HEK293 (cell line): ENCODE results near the gene MIF4GD.

Source experiments
- CTCF ChIA-PET: fragments of 350-600 bp; formaldehyde crosslinking; extraction: SDS; loops from one replicate; lab custom pipeline; 2021; ENCODE audit warnings: antibody characterized with exemption; lab: Yijun Ruan, JAX
- POLR2A ChIA-PET: fragments of 300-600 bp; formaldehyde crosslinking; extraction: SDS; loops from one replicate; lab custom pipeline; 2020; ENCODE audit warnings: antibody characterized with exemption, inconsistent platforms; lab: Yijun Ruan, JAX
- H3K27ac ChIP-seq: fragments of 200-500 bp; sonication (Bioruptor generic); 2 replicates; pipeline ENCODE4 v1.5.1; 2014; ENCODE audit warnings: low read depth, low read length, control low read depth, inconsistent platforms; ENCODE audit errors: extremely low read depth
- H3K36me3 ChIP-seq, 2 experiments: fragments of 200-500 bp in 1 of 2; sonication (Bioruptor generic) in 1 of 2; 1 replicate in 1 of 2; 2 replicates in 1 of 2; pipeline ENCODE4 v1.5.1; 2014 to 2017; ENCODE audit warnings: inconsistent platforms in 2 of 2, low read length in 2 of 2; ENCODE audit not compliant: control insufficient read depth in 2 of 2, insufficient read depth in 1 of 2
- H3K4me1 ChIP-seq: fragments of 200-500 bp; sonication (Bioruptor generic); 2 replicates; pipeline ENCODE4 v1.5.1; 2014; ENCODE audit warnings: mild to moderate bottlenecking, low read length, inconsistent platforms; ENCODE audit not compliant: control insufficient read depth, insufficient read depth
- H3K4me3 ChIP-seq: 2 replicates; pipeline ENCODE4 v1.5.1; 2011; ENCODE audit warnings: low read depth, mild to moderate bottlenecking, control low read depth, low read length, moderate library complexity
- H3K9me3 ChIP-seq: fragments of 200-500 bp; sonication (Bioruptor generic); 2 replicates; pipeline ENCODE4 v1.5.1; 2014; ENCODE audit warnings: low read depth, low read length, inconsistent platforms; ENCODE audit not compliant: control insufficient read depth, insufficient read depth
- EGR2 ChIP-seq: fragments of 450-650 bp; formaldehyde crosslinking; IDR thresholded peaks from 2 replicates; pipeline ENCODE4 v1.5.1; 2016; ENCODE audit warnings: low read depth, missing biosample characterization, missing genetic modification characterization
- GLIS2 ChIP-seq: fragments of 450-650 bp; formaldehyde crosslinking; IDR thresholded peaks from 2 replicates; pipeline ENCODE4 v1.5.1; 2016; ENCODE audit warnings: missing biosample characterization, missing genetic modification characterization
- KLF10 ChIP-seq: fragments of 450-650 bp; IDR thresholded peaks from 2 replicates; pipeline ENCODE4 v1.5.1; 2018; ENCODE audit warnings: missing biosample characterization, mild to moderate bottlenecking, missing genetic modification characterization
- MEIS1 ChIP-seq: sonication (generic); formaldehyde crosslinking; IDR thresholded peaks from 2 replicates; pipeline ENCODE4 v1.8.1; 2022; ENCODE audit warnings: missing genetic modification reagents, mild to moderate bottlenecking, borderline replicate concordance
- RBAK ChIP-seq: fragments of 450-650 bp; formaldehyde crosslinking; IDR thresholded peaks from 2 replicates; pipeline ENCODE4 v1.5.1; 2016; ENCODE audit warnings: missing biosample characterization, missing genetic modification characterization
- SP2 ChIP-seq: fragments of 450-650 bp; formaldehyde crosslinking; IDR thresholded peaks from 2 replicates; pipeline ENCODE4 v1.5.1; 2016; ENCODE audit warnings: missing biosample characterization, missing genetic modification characterization
- SP3 ChIP-seq: fragments of 450-650 bp; formaldehyde crosslinking; IDR thresholded peaks from 2 replicates; pipeline ENCODE4 v1.5.1; 2016; ENCODE audit warnings: missing biosample characterization, missing genetic modification characterization
- WT1 ChIP-seq: fragments of 450-650 bp; formaldehyde crosslinking; IDR thresholded peaks from 2 replicates; pipeline ENCODE4 v1.5.1; 2016; ENCODE audit warnings: missing biosample characterization, missing genetic modification characterization
- ZBTB21 ChIP-seq: fragments of 450-650 bp; formaldehyde crosslinking; IDR thresholded peaks from 2 replicates; pipeline ENCODE4 v1.5.1; 2017; ENCODE audit warnings: missing biosample characterization, missing genetic modification characterization
- ZFHX2 ChIP-seq: fragments of 450-650 bp; formaldehyde crosslinking; conservative IDR thresholded peaks from 2 replicates; pipeline ENCODE4 v1.5.1; 2016; ENCODE audit warnings: missing biosample characterization, missing genetic modification characterization
- ZNF335 ChIP-seq: fragments of 450-650 bp; formaldehyde crosslinking; conservative IDR thresholded peaks from 2 replicates; pipeline ENCODE4 v1.5.1; 2016; ENCODE audit warnings: missing biosample characterization, missing genetic modification characterization
- ZNF623 ChIP-seq: fragments of 450-650 bp; formaldehyde crosslinking; IDR thresholded peaks from 2 replicates; pipeline ENCODE4 v1.5.1; 2016; ENCODE audit warnings: missing biosample characterization, missing genetic modification characterization
- ZNF664 ChIP-seq: fragments of 450-650 bp; formaldehyde crosslinking; IDR thresholded peaks from 2 replicates; pipeline ENCODE4 v1.5.1; 2016; ENCODE audit warnings: missing biosample characterization, missing genetic modification characterization
- ZNF776 ChIP-seq: fragments of 450-650 bp; formaldehyde crosslinking; IDR thresholded peaks from 2 replicates; pipeline ENCODE4 v1.5.0; 2017; ENCODE audit warnings: missing biosample characterization, missing genetic modification characterization, borderline replicate concordance
- ZNF837 ChIP-seq: fragments of 450-650 bp; formaldehyde crosslinking; IDR thresholded peaks from 2 replicates; pipeline ENCODE4 v1.5.1; 2016; ENCODE audit warnings: missing biosample characterization, missing genetic modification characterization
- TF ChIP-seq, protein P1 (sequence below): fragments of 450-650 bp; formaldehyde crosslinking; optimal IDR thresholded peaks from 2 replicates; pipeline ENCODE3; 2016; ENCODE audit warnings: missing biosample characterization, mild to moderate bottlenecking, missing genetic modification characterization
- TF ChIP-seq, protein P2 (sequence below): fragments of 450-650 bp; formaldehyde crosslinking; IDR thresholded peaks from 2 replicates; pipeline ENCODE4 v1.5.1; 2016; ENCODE audit warnings: missing biosample characterization, missing genetic modification characterization
- TF ChIP-seq, protein P3 (sequence below): fragments of 450-650 bp; formaldehyde crosslinking; IDR thresholded peaks from 2 replicates; pipeline ENCODE4 v1.5.1; 2016; ENCODE audit warnings: missing biosample characterization, missing genetic modification characterization, low read depth
- TF ChIP-seq, protein P4 (sequence below): fragments of 450-650 bp; formaldehyde crosslinking; IDR thresholded peaks from 2 replicates; pipeline ENCODE4 v1.5.1; 2016; ENCODE audit warnings: missing biosample characterization, missing genetic modification characterization
- TF ChIP-seq, protein P5 (sequence below): fragments of 450-650 bp; formaldehyde crosslinking; IDR thresholded peaks from 2 replicates; pipeline ENCODE4 v1.5.1; 2016; ENCODE audit warnings: missing biosample characterization, missing genetic modification characterization, borderline replicate concordance
- TF ChIP-seq, protein P6 (sequence below): fragments of 450-650 bp; formaldehyde crosslinking; IDR thresholded peaks from 2 replicates; pipeline ENCODE4 v1.5.1; 2016; ENCODE audit warnings: missing biosample characterization, missing genetic modification characterization

The MIF4GD gene

DNA sequence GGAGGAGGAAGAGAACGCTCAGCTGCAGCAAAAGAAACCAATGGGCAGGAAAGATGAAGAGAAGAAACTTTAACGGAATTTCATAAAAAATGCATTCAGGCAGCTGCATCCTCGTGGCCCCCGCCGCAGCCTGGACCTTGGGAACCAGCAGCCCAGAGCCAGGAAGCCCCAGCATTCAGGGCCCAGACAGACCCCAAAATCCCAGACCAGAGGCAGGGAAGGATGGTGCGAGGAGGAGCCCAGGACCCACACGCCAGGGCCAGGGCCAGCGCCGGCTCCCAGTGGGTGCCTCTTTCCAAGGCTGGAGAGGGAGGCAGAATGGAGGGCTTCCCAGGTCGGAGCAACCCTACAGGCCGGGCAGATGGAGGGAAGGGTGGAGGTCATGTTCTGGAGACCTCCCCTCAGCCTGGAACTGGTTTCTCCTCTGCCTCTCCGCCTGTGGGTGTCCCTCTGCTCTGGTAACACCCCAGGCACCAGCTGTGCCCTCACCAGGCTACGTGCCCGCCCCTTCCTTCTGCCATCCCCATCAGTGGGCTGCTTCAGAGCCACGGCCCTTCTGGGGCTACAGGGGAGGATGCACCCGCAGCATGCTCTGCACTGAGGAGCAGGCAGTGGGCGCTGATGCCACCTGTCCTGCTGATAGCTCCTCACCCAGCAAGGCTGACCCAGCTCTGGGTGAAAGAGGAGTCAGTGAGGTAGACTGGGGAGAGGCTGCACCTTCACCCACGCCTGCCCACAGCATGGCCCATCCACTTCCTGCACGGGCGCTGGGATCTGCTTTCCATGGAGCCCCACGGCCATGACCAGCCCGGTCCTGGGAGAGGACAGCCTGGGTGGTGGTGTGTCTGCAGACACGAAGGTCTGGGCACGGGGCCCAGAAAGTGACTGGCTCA lies 1.2 kb upstream of the MIF4GD start:
- peak overlapping the region; percentile 78 for H3K4me3 ChIP-seq
- peaks cover 5 to 39% of the 10 kb centered on the region in 2 experiments; a peak in 2 of 3 replicates for H3K36me3 ChIP-seq
- peak overlapping the region; percentile 94; the same call in 1 of the 2 replicates for H3K27ac ChIP-seq
- POLR2A ChIA-PET = interaction anchor here (0.6 to 6.6 kb wide), 9 partner anchors 11 to 399 kb away, joined by 3 to 111 read pairs (median 13); partner anchors contain the start of genes FDXR, GGA3, GRB2 and MRPS7
- peaks cover 8% of the 10 kb centered on the region; the same call in 1 of the 2 replicates for H3K4me1 ChIP-seq
- CTCF ChIA-PET = interaction anchor here (0.6 to 5.1 kb wide), 14 partner anchors 9 to 254 kb away, joined by 3 to 61 read pairs (median 5); partner anchors contain the start of genes GGA3, MRPS7 and SLC25A19
- H3K9me3 ChIP-seq = no peaks in the 10 kb centered on the region
- TF ChIP-seq ZBTB21 = no peak
- TF ChIP-seq, protein P1, sequence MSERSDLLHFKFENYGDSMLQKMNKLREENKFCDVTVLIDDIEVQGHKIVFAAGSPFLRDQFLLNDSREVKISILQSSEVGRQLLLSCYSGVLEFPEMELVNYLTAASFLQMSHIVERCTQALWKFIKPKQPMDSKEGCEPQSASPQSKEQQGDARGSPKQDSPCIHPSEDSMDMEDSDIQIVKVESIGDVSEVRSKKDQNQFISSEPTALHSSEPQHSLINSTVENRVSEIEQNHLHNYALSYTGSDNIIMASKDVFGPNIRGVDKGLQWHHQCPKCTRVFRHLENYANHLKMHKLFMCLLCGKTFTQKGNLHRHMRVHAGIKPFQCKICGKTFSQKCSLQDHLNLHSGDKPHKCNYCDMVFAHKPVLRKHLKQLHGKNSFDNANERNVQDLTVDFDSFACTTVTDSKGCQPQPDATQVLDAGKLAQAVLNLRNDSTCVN (tag by site-specific recombination) = no peak
- 0 out of 2 replicates have a peak, but pooled peaks have one; percentile 5 for TF ChIP-seq EGR2 (tag by site-specific recombination)
- peak; percentile 45 for TF ChIP-seq SP2 (tag by site-specific recombination)
- peak; percentile 96 for TF ChIP-seq ZNF335 (tag by site-specific recombination)
- no peak for TF ChIP-seq ZNF664 (tag by site-specific recombination)
- TF ChIP-seq RBAK = no peak
- no peak for TF ChIP-seq ZNF623 (tag by site-specific recombination)
- TF ChIP-seq, protein P2, sequence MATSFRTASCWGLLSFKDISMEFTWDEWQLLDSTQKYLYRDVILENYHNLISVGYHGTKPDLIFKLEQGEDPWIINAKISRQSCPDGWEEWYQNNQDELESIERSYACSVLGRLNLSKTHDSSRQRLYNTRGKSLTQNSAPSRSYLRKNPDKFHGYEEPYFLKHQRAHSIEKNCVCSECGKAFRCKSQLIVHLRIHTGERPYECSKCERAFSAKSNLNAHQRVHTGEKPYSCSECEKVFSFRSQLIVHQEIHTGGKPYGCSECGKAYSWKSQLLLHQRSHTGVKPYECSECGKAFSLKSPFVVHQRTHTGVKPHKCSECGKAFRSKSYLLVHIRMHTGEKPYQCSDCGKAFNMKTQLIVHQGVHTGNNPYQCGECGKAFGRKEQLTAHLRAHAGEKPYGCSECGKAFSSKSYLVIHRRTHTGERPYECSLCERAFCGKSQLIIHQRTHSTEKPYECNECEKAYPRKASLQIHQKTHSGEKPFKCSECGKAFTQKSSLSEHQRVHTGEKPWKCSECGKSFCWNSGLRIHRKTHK (tag by site-specific recombination) = no peak
- TF ChIP-seq, protein P3, sequence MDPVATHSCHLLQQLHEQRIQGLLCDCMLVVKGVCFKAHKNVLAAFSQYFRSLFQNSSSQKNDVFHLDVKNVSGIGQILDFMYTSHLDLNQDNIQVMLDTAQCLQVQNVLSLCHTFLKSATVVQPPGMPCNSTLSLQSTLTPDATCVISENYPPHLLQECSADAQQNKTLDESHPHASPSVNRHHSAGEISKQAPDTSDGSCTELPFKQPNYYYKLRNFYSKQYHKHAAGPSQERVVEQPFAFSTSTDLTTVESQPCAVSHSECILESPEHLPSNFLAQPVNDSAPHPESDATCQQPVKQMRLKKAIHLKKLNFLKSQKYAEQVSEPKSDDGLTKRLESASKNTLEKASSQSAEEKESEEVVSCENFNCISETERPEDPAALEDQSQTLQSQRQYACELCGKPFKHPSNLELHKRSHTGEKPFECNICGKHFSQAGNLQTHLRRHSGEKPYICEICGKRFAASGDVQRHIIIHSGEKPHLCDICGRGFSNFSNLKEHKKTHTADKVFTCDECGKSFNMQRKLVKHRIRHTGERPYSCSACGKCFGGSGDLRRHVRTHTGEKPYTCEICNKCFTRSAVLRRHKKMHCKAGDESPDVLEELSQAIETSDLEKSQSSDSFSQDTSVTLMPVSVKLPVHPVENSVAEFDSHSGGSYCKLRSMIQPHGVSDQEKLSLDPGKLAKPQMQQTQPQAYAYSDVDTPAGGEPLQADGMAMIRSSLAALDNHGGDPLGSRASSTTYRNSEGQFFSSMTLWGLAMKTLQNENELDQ (tag by site-specific recombination) = no peak
- peak; percentile 62; the same call in 1 of the 2 replicates for TF ChIP-seq ZFHX2 (tag by site-specific recombination)
- TF ChIP-seq WT1 (tag by site-specific recombination) = 0 out of 2 replicates have a peak, but pooled peaks have one; percentile 0
- TF ChIP-seq KLF10 (tag by site-specific recombination) = no peak
- TF ChIP-seq, protein P4, sequence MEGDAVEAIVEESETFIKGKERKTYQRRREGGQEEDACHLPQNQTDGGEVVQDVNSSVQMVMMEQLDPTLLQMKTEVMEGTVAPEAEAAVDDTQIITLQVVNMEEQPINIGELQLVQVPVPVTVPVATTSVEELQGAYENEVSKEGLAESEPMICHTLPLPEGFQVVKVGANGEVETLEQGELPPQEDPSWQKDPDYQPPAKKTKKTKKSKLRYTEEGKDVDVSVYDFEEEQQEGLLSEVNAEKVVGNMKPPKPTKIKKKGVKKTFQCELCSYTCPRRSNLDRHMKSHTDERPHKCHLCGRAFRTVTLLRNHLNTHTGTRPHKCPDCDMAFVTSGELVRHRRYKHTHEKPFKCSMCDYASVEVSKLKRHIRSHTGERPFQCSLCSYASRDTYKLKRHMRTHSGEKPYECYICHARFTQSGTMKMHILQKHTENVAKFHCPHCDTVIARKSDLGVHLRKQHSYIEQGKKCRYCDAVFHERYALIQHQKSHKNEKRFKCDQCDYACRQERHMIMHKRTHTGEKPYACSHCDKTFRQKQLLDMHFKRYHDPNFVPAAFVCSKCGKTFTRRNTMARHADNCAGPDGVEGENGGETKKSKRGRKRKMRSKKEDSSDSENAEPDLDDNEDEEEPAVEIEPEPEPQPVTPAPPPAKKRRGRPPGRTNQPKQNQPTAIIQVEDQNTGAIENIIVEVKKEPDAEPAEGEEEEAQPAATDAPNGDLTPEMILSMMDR = peak; percentile 38; the same call in 1 of the 2 replicates
- TF ChIP-seq ZNF776 (tag by site-specific recombination) = no peak
- no peak; the same call in 1 of the 2 replicates for TF ChIP-seq GLIS2 (tag by site-specific recombination)
- TF ChIP-seq, protein P5, sequence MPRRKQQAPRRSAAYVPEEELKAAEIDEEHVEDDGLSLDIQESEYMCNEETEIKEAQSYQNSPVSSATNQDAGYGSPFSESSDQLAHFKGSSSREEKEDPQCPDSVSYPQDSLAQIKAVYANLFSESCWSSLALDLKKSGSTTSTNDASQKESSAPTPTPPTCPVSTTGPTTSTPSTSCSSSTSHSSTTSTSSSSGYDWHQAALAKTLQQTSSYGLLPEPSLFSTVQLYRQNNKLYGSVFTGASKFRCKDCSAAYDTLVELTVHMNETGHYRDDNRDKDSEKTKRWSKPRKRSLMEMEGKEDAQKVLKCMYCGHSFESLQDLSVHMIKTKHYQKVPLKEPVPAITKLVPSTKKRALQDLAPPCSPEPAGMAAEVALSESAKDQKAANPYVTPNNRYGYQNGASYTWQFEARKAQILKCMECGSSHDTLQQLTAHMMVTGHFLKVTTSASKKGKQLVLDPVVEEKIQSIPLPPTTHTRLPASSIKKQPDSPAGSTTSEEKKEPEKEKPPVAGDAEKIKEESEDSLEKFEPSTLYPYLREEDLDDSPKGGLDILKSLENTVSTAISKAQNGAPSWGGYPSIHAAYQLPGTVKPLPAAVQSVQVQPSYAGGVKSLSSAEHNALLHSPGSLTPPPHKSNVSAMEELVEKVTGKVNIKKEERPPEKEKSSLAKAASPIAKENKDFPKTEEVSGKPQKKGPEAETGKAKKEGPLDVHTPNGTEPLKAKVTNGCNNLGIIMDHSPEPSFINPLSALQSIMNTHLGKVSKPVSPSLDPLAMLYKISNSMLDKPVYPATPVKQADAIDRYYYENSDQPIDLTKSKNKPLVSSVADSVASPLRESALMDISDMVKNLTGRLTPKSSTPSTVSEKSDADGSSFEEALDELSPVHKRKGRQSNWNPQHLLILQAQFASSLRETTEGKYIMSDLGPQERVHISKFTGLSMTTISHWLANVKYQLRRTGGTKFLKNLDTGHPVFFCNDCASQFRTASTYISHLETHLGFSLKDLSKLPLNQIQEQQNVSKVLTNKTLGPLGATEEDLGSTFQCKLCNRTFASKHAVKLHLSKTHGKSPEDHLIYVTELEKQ = no peak
- TF ChIP-seq SP3 = peak; percentile 48; the same call in 1 of the 2 replicates
- TF ChIP-seq MEIS1 = no peak
- TF ChIP-seq, protein P6, sequence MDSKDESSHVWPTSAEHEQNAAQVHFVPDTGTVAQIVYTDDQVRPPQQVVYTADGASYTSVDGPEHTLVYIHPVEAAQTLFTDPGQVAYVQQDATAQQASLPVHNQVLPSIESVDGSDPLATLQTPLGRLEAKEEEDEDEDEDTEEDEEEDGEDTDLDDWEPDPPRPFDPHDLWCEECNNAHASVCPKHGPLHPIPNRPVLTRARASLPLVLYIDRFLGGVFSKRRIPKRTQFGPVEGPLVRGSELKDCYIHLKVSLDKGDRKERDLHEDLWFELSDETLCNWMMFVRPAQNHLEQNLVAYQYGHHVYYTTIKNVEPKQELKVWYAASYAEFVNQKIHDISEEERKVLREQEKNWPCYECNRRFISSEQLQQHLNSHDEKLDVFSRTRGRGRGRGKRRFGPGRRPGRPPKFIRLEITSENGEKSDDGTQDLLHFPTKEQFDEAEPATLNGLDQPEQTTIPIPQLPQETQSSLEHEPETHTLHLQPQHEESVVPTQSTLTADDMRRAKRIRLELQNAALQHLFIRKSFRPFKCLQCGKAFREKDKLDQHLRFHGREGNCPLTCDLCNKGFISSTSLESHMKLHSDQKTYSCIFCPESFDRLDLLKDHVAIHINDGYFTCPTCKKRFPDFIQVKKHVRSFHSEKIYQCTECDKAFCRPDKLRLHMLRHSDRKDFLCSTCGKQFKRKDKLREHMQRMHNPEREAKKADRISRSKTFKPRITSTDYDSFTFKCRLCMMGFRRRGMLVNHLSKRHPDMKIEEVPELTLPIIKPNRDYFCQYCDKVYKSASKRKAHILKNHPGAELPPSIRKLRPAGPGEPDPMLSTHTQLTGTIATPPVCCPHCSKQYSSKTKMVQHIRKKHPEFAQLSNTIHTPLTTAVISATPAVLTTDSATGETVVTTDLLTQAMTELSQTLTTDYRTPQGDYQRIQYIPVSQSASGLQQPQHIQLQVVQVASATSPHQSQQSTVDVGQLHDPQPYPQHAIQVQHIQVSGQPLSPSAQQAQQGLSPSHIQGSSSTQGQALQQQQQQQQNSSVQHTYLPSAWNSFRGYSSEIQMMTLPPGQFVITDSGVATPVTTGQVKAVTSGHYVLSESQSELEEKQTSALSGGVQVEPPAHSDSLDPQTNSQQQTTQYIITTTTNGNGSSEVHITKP (tag by site-specific recombination) = no peak
- 0 out of 2 replicates have a peak, but pooled peaks have one; percentile 10 for TF ChIP-seq ZNF837 (tag by site-specific recombination)
